Activated CD8-positive, alpha-beta T cell treated with anti-CD3 and anti-CD28 coated beads, Interleukin-2, amount 10 ng/mL, durations not matched to agents 7 days and 5 days (primary cell): ENCODE results near the gene SWT1. TPM values are rescaled to one million over a fixed set of nuclear protein-coding genes. Genes with fewer than 3 reads are reported as not detected.
"Not testable (repeated sequence)": the region's sequence is repeated elsewhere in the genome, so short reads cannot be mapped to it uniquely, and the experiment has no call there.

ENCODE experiments used
- ATAC-seq: fragments of 150-1000 bp; cut with Tn5 transposase; one replicate; pipeline ENCODE4 v1.10.0; 2021; ENCODE audit warnings: moderate library complexity
- CTCF ChIA-PET: fragments of 350-600 bp; sonication (Branson Sonifier 250); formaldehyde crosslinking; loops from one replicate; lab custom pipeline; 2021; ENCODE audit warnings: antibody characterized with exemption; lab: Charles Lee
- POLR2A ChIA-PET: fragments of 350-600 bp; sonication (Branson Sonifier 250); formaldehyde crosslinking; loops from one replicate; lab custom pipeline; 2021; ENCODE audit warnings: antibody characterized with exemption; lab: Charles Lee
- DNase-seq: peaks from one replicate; pipeline ENCODE4 v3.0.0-alpha.2; 2020
- H3K27ac Mint-ChIP-seq: one replicate; pipeline ENCODE4 v1.8.0; 2021; ENCODE audit warnings: mild to moderate bottlenecking, mixed read lengths
- H3K27me3 Mint-ChIP-seq: one replicate; pipeline ENCODE4 v1.8.0; 2021; ENCODE audit warnings: low read depth, mixed read lengths
- H3K36me3 Mint-ChIP-seq: one replicate; pipeline ENCODE4 v1.8.0; 2021; ENCODE audit warnings: low read depth, mixed read lengths
- H3K4me1 Mint-ChIP-seq: one replicate; pipeline ENCODE4 v1.8.0; 2021; ENCODE audit warnings: low read depth, mixed read lengths
- H3K4me3 Mint-ChIP-seq: one replicate; pipeline ENCODE4 v1.8.0; 2021; ENCODE audit warnings: mild to moderate bottlenecking, mixed read lengths
- H3K9me3 Mint-ChIP-seq: one replicate; pipeline ENCODE4 v1.8.0; 2022; ENCODE audit warnings: mixed read lengths; ENCODE audit not compliant: insufficient read depth
- total RNA-seq, 2 experiments: library from RNA; stranded (reverse); gene quantifications; one replicate each; pipeline ENCODE4 v1.2.3, GENCODE V29; 2021

SWT1 gene
- total RNA-seq, 2 experiments from 2014 or later, result 2.1 to 2.2 TPM

GRCh38 chr1:185321653-185322221 is 164.8 kb downstream of the SWT1 start:
- ChIA-PET POLR2A (interaction anchor here (1.1 kb wide), 1 partner anchor 17 kb away, joined by 4 read pairs; no protein-coding TSS in a partner anchor), CTCF (interaction anchor here (0.7 kb wide), 1 partner anchor 170 kb away, joined by 3 read pairs; no protein-coding TSS in a partner anchor)
- Mint-ChIP-seq H3K36me3 (peaks cover 33% of the 10 kb centered on the region), H3K4me1 (peaks cover 40% of the 10 kb centered on the region)
- H3K9me3 Mint-ChIP-seq, ATAC-seq, H3K4me3 Mint-ChIP-seq, H3K27me3 Mint-ChIP-seq, H3K27ac Mint-ChIP-seq, DNase-seq: not testable (repeated sequence)

- ATAC-seq (no peak), DNase-seq (no peak)
- no peak overlapping the region for H3K27ac Mint-ChIP-seq
- peaks cover 17% of the 10 kb centered on the region for H3K9me3 Mint-ChIP-seq
- H3K36me3 Mint-ChIP-seq, result peaks cover 39% of the 10 kb centered on the region
- ChIA-PET CTCF (no interaction called here), POLR2A (interaction anchor here (0.6 kb wide), 1 partner anchor 15 kb away, joined by 3 read pairs; no protein-coding TSS in a partner anchor)
- H3K27me3 Mint-ChIP-seq, result no peaks in the 10 kb centered on the region
- no peak overlapping the region for H3K4me3 Mint-ChIP-seq
- H3K4me1 Mint-ChIP-seq, result peaks cover 38% of the 10 kb centered on the region
These were observed 165.7 kb downstream of the SWT1 start for GRCh38 chr1:185322636-185323035.

GRCh38 chr1:185324118-185324517 is 167.2 kb downstream of the SWT1 start:
- Mint-ChIP-seq H3K9me3 (peaks cover 23% of the 10 kb centered on the region), H3K36me3 (peaks cover 50% of the 10 kb centered on the region), H3K27ac (no peak overlapping the region), H3K4me3 (no peak overlapping the region), H3K27me3 (no peaks in the 10 kb centered on the region), H3K4me1 (peaks cover 28% of the 10 kb centered on the region)
- CTCF ChIA-PET, result interaction anchor here (1.1 to 1.5 kb wide), 2 partner anchors 14 to 346 kb away, joined by 3 to 6 read pairs; no protein-coding TSS in a partner anchor
- POLR2A ChIA-PET, result no interaction called here
- DNase-seq (no peak), ATAC-seq (no peak)

GRCh38 chr1:185325413-185325812 is 168.4 kb downstream of the SWT1 start:
- Mint-ChIP-seq H3K27me3 (no peaks in the 10 kb centered on the region), H3K36me3 (peaks cover 44% of the 10 kb centered on the region), H3K27ac (no peak overlapping the region), H3K4me3 (no peak overlapping the region), H3K4me1 (peaks cover 21% of the 10 kb centered on the region), H3K9me3 (peaks cover 23% of the 10 kb centered on the region)
- ATAC-seq (no peak), DNase-seq (no peak)
- CTCF ChIA-PET, result interaction anchor here (0.6 to 1.8 kb wide), 2 partner anchors 12 to 242 kb away, joined by 4 to 5 read pairs; no protein-coding TSS in a partner anchor
- POLR2A ChIA-PET, result interaction anchor here (0.6 kb wide), 1 partner anchor 24 kb away, joined by 3 read pairs; no protein-coding TSS in a partner anchor

- Mint-ChIP-seq H3K4me3 (no peak overlapping the region), H3K4me1 (peaks cover 18% of the 10 kb centered on the region), H3K27ac (no peak overlapping the region), H3K36me3 (peaks cover 28% of the 10 kb centered on the region), H3K27me3 (no peaks in the 10 kb centered on the region), H3K9me3 (peaks cover 13% of the 10 kb centered on the region)
- no peak for ATAC-seq
- no peak for DNase-seq
- POLR2A ChIA-PET, result no interaction called here
- CTCF ChIA-PET, result interaction anchor here (1.0 to 1.2 kb wide), 2 partner anchors 9 to 10 kb away, joined by 3 read pairs; no protein-coding TSS in a partner anchor
These were observed 171.3 kb downstream of the SWT1 start for GRCh38 chr1:185328255-185328654.

GRCh38 chr1:185334182-185334581 is 177.2 kb downstream of the SWT1 start:
- Mint-ChIP-seq H3K27ac (no peak overlapping the region), H3K36me3 (peaks cover 25% of the 10 kb centered on the region), H3K4me1 (peaks cover 39% of the 10 kb centered on the region), H3K9me3 (no peaks in the 10 kb centered on the region), H3K27me3 (no peaks in the 10 kb centered on the region), H3K4me3 (no peak overlapping the region)
- no peak for DNase-seq
- ChIA-PET POLR2A (no interaction called here), CTCF (no interaction called here)
- ATAC-seq, result no peak

- ATAC-seq (no peak), DNase-seq (no peak)
- CTCF ChIA-PET, result interaction anchor here (0.7 to 3.7 kb wide), 9 partner anchors 9 to 334 kb away, joined by 3 to 27 read pairs (median 4); partner anchors contain the start of gene IVNS1ABP
- no peaks in the 10 kb centered on the region for H3K27me3 Mint-ChIP-seq
- POLR2A ChIA-PET, result interaction anchor here (0.6 to 4.3 kb wide), 2 partner anchors 15 to 20 kb away, joined by 3 to 55 read pairs; partner anchors contain the start of gene IVNS1ABP
- H3K4me3 Mint-ChIP-seq, result no peak overlapping the region
- peaks cover 63% of the 10 kb centered on the region for H3K4me1 Mint-ChIP-seq
- H3K27ac Mint-ChIP-seq, result peak overlapping the region; percentile 47
- peaks cover 39% of the 10 kb centered on the region for H3K36me3 Mint-ChIP-seq
- peaks cover 9% of the 10 kb centered on the region for H3K9me3 Mint-ChIP-seq
These were observed 180.3 kb downstream of the SWT1 start for GRCh38 chr1:185337246-185337645.

GRCh38 chr1:185338719-185339622 is 182.0 kb downstream of the SWT1 start:
- Mint-ChIP-seq H3K9me3 (peaks cover 9% of the 10 kb centered on the region), H3K4me1 (peaks cover 64% of the 10 kb centered on the region), H3K27me3 (no peaks in the 10 kb centered on the region), H3K27ac (peak overlapping the region; percentile 92), H3K36me3 (peaks cover 41% of the 10 kb centered on the region), H3K4me3 (peak overlapping the region; percentile 57)
- DNase-seq (peak; percentile 90), ATAC-seq (peak; percentile 94)
- ChIA-PET CTCF (interaction anchor here (1.0 to 3.7 kb wide), 5 partner anchors 15 to 227 kb away, joined by 4 to 27 read pairs (median 5); partner anchors contain the start of gene IVNS1ABP), POLR2A (interaction anchor here (0.6 to 4.3 kb wide), 9 partner anchors 9 to 298 kb away, joined by 3 to 55 read pairs (median 4); partner anchors contain the start of gene IVNS1ABP)

GRCh38 chr1:185341196-185341781 is 184.3 kb downstream of the SWT1 start:
- H3K36me3 Mint-ChIP-seq, result peaks cover 35% of the 10 kb centered on the region
- ChIA-PET CTCF (no interaction called here), POLR2A (no interaction called here)
- H3K4me1 Mint-ChIP-seq, result peaks cover 70% of the 10 kb centered on the region
- no peak overlapping the region for H3K4me3 Mint-ChIP-seq
- ATAC-seq, result no peak
- H3K27me3 Mint-ChIP-seq, result no peaks in the 10 kb centered on the region
- no peak overlapping the region for H3K27ac Mint-ChIP-seq
- peaks cover 9% of the 10 kb centered on the region for H3K9me3 Mint-ChIP-seq
- DNase-seq, result no peak
